IPS-15b (cell line): Measurements from ENCODE around the gene PHF13.

Source experiments
- H3K27me3 ChIP-seq: one replicate; pipeline ENCODE4 v1.6.1; 2013; ENCODE audit warnings: low read length; ENCODE audit not compliant: control insufficient read depth, insufficient read depth
- H3K36me3 ChIP-seq: one replicate; pipeline ENCODE4 v1.6.1; 2013; ENCODE audit warnings: low read length; ENCODE audit not compliant: control insufficient read depth, insufficient read depth
- H3K4me1 ChIP-seq: one replicate; pipeline ENCODE4 v1.6.1; 2013; ENCODE audit warnings: mild to moderate bottlenecking, low read length; ENCODE audit not compliant: control insufficient read depth, insufficient read depth
- H3K4me3 ChIP-seq: one replicate; pipeline ENCODE4 v1.5.1; 2013; ENCODE audit warnings: low read depth, low read length
- H3K9ac ChIP-seq: one replicate; pipeline ENCODE4 v1.6.1; 2013; ENCODE audit warnings: low read depth, mild to moderate bottlenecking, low read length
- H3K9me3 ChIP-seq: one replicate; pipeline ENCODE4 v1.6.1; 2013; ENCODE audit warnings: mild to moderate bottlenecking, low read length; ENCODE audit not compliant: control insufficient read depth, insufficient read depth

The PHF13 gene

DNA sequence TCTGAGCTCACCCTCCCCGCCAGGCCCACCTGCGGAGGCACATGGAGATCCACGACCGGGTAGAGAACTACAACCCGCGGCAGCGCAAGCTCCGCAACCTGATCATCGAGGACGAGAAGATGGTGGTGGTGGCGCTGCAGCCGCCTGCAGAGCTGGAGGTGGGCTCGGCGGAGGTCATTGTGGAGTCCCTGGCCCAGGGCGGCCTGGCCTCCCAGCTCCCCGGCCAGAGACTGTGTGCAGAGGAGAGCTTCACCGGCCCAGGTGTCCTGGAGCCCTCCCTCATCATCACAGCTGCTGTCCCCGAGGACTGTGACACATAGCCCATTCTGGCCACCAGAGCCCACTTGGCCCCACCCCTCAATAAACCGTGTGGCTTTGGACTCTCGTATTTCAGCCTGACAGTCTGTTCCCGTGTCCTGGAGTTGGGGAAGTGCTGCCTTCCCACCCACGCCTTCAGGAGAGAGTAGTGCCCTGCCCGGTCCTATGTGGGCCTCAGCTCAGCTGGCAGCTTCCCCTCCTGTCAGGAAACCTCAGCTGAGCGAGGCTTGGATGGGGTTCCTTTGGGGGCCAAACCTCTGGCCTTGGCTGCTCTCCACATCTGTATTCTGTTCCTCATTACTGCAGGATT, 24.5 kb upstream of the PHF13 start:
- Histone ChIP-seq H3K9ac (no peak overlapping the region), H3K36me3 (peaks cover 36% of the 10 kb centered on the region), H3K4me1 (no peaks in the 10 kb centered on the region), H3K4me3 (no peak overlapping the region), H3K27me3 (no peaks in the 10 kb centered on the region), H3K9me3 (no peaks in the 10 kb centered on the region)

DNA sequence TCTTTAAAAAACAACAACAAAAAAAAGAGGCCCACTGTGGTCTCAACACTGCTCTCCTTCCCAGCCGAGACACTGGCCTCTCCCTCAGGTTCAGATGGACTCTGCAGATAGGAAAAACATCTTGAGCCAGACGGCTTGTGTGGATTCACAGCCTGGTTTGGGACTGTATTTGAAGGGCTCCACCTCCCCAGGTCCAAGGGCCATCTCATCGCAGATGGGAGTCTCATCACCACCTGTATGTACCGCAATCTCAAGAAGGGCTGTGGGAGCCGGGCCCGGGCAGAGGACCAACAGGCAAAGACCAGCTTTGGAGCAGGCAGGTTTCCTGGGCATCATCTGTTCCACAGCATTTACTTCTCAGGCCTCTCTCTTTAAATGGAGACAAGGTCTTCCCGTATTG, 23.5 kb upstream of the PHF13 start:
- Histone ChIP-seq H3K4me1 (no peaks in the 10 kb centered on the region), H3K27me3 (no peaks in the 10 kb centered on the region), H3K9me3 (no peaks in the 10 kb centered on the region), H3K36me3 (peaks cover 44% of the 10 kb centered on the region), H3K9ac (no peak overlapping the region), H3K4me3 (no peak overlapping the region)

DNA sequence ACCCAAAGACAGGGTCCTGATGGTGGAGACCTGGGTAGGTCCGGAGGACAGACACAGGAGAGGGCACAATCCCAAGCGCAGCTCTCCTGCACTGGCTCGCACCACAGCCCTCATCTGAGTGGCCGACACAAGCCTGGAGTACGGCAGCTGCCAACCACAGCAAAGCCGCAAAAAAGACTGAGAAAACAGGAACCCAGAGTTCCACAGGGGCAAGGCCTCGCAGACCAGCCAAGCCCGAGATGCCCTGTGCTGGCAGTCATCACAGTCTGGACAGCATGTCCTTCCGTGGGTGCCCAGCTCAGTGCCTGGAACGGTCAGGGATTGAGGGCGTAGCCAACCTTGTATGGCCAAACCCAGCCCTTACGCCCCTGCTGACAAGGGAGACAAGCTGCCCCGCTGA, 22.3 kb upstream of the PHF13 start:
- Histone ChIP-seq H3K9me3 (no peaks in the 10 kb centered on the region), H3K9ac (no peak overlapping the region), H3K27me3 (no peaks in the 10 kb centered on the region), H3K4me1 (no peaks in the 10 kb centered on the region), H3K36me3 (peaks cover 55% of the 10 kb centered on the region), H3K4me3 (no peak overlapping the region)

DNA sequence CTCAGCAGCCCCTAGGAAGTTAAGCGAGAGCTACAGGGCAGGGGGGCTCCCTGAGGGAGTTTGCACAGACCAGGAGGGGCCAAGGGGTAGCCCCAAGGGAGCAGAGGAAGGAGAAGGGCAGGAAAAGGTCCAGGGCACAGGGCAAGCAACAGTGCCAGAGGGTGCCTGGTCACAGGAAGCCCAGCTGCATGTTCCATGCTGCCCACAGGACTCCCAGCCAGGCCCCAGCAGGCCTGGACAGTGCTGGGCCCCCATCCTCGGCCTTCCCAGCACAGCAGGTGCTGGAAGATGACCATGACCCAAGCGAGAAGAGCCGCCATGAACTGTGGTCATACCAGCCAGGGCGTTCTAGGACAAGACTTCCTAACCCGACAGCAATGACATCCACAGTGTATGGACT, 21.9 kb upstream of the PHF13 start:
- no peaks in the 10 kb centered on the region for H3K27me3 ChIP-seq
- peaks cover 57% of the 10 kb centered on the region for H3K36me3 ChIP-seq
- no peak overlapping the region for H3K9ac ChIP-seq
- H3K9me3 ChIP-seq = no peaks in the 10 kb centered on the region
- H3K4me3 ChIP-seq = no peak overlapping the region
- no peaks in the 10 kb centered on the region for H3K4me1 ChIP-seq

DNA sequence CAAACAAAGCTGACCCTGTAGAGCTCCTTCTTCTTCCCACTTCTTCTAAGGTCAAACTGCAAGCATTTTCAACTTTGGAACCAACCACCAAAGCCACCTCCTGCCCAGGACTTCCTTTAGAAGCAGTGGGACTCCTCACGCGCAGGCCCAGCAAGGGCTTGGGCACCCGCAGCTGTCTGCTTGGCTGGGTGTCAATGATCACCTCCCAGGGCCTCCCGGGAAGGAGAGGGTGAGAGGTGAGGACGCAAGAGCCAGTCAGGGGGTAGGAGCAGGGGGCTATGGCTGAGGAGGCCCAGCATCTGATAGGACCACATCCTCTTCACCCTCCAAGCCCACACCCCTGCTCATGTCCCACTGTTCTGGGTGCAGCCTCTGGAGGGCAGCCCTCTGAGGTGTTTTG, 21.1 kb upstream of the PHF13 start:
- Histone ChIP-seq H3K4me3 (no peak overlapping the region), H3K4me1 (no peaks in the 10 kb centered on the region), H3K9ac (no peak overlapping the region), H3K9me3 (no peaks in the 10 kb centered on the region), H3K36me3 (peaks cover 64% of the 10 kb centered on the region), H3K27me3 (no peaks in the 10 kb centered on the region)

DNA sequence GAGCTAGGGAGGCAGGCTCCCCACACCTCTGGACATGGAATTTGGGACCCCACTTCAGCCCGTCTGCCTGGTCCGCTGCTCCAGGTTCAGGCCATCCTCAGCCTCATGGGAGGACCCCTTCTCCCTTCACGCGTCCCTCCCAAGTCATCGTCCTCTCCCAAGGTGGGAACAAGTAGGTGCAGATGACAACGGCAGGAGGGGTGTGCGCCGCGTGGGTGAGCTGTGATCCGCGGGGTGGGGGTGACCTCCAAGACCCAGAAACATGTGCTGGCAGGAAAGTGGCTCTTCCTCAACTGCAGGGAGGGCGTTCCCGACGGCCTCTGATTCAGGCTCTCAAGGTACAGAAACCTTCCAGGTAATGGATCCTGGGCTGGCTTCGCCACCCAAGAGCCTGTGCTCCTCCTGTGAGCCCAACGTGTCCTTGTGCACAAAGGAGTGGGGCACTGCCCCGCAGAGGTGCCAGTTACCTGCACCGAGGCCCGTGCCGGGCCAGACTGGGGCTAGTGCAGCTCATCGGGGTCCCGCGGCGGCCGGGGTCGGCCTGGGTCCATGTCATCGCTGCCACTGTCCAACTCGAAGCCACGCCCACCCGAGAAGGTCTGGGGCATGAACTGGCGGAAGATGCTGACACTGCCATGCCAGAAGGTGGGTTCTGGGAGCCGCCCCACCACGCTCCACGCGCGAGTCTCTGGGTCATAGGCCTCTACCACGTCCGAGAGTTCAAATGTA, 20.5 kb upstream of the PHF13 start:
- Histone ChIP-seq H3K27me3 (no peaks in the 10 kb centered on the region), H3K9me3 (no peaks in the 10 kb centered on the region), H3K9ac (no peak overlapping the region), H3K36me3 (peaks cover 64% of the 10 kb centered on the region), H3K4me3 (no peak overlapping the region), H3K4me1 (no peaks in the 10 kb centered on the region)

DNA sequence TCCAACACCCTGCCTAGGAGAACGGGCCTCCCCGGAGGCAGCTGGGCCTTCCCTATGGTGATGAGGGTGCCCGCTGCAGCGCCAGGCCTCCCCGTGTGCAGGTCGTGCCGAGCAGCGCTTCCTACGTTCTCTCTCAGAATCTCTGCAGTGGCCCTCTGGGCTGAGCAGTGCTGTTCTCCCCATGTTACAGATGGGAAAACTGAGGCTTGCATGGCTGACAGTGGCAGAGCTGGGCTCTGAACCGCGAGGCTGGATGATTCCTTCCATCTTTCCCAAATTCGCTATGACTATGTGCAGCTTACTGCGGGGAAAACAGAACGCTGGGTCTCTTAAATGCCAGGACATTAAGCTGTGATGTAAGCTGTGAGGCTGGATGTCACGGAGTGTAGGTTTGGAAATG, 19.7 kb upstream of the PHF13 start:
- Histone ChIP-seq H3K27me3 (no peaks in the 10 kb centered on the region), H3K4me1 (no peaks in the 10 kb centered on the region), H3K9ac (no peak overlapping the region), H3K36me3 (peaks cover 62% of the 10 kb centered on the region), H3K9me3 (no peaks in the 10 kb centered on the region), H3K4me3 (no peak overlapping the region)

DNA sequence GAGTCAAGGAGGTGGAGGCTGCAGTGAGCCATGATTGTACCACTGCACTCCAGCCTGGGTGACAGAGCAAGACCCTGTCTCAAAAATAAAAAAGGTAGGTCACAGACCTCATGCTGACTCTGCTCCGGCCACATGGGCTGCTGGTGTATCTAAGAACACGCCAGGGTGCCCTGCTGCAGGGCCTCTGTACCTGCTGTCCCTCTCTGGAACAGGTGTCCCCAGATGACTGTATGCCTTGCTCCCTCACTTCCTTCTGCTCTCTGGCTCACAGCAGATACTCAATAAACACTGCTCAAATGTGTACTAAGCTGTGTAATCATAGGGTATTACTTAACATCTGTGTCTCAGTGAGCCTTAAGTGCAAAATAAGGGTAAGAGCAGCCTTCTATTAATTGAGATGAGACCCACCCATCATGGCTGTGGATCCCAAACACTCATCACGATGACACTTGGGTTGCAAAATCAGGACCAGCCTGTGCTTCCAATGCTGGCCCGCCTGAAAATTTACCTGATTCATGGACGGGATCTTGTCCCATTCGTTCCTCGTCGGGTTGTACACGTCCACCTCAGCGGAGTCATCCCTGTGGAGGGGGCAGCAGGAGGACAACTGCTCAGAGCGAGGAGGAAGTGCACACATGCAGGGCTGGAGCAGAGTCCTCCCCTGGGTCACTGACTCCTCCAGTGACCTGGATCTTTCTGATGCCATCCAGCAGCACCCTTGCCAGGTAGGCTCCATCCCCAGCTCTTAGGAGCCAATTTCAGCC, 18.4 kb upstream of the PHF13 start:
- Histone ChIP-seq H3K9ac (no peak overlapping the region), H3K36me3 (peaks cover 62% of the 10 kb centered on the region)

DNA sequence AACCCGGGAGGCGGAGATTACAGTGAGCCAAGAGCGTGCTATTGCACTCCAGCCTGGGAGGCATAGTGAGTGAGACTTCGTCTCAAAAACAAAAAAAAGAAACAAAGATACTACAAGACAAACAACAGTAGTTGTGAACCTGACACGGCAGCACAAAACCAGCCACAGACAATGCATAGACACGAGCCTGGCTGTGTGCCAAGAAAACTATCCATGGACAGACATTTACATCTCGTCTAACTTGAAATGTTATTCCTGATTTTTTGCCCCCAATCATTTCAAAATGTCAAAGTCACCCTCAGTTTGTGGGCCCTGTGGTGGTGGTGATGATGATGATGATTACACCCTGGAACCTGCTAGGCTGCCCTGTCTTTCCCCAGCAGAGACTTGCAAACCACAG, 17.2 kb upstream of the PHF13 start:
- peaks cover 62% of the 10 kb centered on the region for H3K36me3 ChIP-seq
- no peak overlapping the region for H3K4me3 ChIP-seq
- no peak overlapping the region for H3K9ac ChIP-seq
- no peaks in the 10 kb centered on the region for H3K27me3 ChIP-seq
- no peaks in the 10 kb centered on the region for H3K9me3 ChIP-seq
- H3K4me1 ChIP-seq = peaks cover 7% of the 10 kb centered on the region

More for the DNA sequence above, 18.4 kb upstream of the PHF13 start:
- peaks cover 3% of the 10 kb centered on the region for H3K4me1 ChIP-seq
- H3K27me3 ChIP-seq = no peaks in the 10 kb centered on the region
- no peak overlapping the region for H3K4me3 ChIP-seq
- no peaks in the 10 kb centered on the region for H3K9me3 ChIP-seq

DNA sequence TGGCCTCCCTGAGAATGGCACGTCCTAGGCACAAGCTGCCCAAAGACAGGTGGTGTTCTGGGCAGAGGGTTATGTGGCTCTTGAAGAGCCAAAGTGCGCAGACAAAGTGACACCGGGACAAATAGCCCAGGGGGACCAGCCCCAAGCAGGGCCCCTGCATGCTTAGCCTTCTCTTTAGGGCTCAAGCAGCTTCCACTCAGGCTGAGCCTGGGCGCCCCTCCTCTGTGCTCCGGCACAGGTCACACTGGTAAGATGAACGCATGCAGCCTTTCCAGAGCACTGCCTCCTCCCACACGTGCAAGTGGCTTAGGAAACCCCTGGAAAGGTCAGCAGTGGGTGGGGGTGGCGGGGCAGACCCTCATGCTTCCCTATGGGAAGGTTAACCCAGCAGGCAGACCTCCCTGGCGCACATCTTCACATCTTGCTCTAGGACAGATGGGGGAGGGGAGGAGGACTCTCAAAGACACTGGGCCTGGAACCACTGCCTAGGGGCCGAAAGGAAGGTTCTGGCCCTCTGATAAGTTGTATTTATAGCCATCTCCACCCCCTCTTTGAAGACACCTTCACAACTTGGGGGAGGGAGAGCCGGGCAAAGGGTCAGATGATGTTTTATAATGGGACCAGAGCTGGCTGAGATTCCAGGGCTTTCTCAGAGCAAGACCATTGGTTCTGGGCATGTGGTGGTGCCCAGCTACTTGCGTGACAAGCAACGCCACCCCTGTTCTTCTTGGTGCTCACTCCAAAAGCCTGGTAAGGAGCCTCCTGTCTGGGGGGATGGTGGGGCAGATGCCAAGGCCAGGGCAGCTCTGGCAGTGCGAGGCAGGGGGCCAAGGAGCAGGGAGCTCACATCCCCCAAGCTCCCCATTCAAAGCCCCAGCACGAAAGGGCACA, 16.4 kb upstream of the PHF13 start:
- no peaks in the 10 kb centered on the region for H3K9me3 ChIP-seq
- peaks cover 7% of the 10 kb centered on the region for H3K4me1 ChIP-seq
- H3K27me3 ChIP-seq = no peaks in the 10 kb centered on the region
- peaks cover 62% of the 10 kb centered on the region for H3K36me3 ChIP-seq
- H3K4me3 ChIP-seq = no peak overlapping the region
- H3K9ac ChIP-seq = no peak overlapping the region

DNA sequence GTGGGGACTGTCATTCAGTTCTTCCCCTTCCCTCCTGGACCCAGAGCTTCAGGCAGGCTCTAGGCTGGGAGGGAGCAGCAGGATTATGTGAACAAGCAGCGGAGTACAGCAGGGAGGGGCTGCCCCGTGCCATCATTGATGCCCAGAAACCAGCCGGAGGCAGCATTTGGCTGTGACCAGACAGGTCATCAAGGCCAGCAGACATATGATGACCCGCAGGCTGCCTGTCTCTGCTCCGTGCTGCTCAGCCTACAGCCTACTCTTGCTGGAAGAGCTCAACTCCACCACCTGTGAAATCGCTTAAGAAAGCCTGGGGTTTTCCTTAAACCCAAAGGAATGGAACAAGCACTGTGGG, 15.8 kb upstream of the PHF13 start:
- H3K4me1 ChIP-seq = peaks cover 7% of the 10 kb centered on the region
- H3K27me3 ChIP-seq = no peaks in the 10 kb centered on the region
- no peak overlapping the region for H3K9ac ChIP-seq
- H3K9me3 ChIP-seq = no peaks in the 10 kb centered on the region
- H3K36me3 ChIP-seq = peaks cover 57% of the 10 kb centered on the region
- H3K4me3 ChIP-seq = no peak overlapping the region
